NCI-H774 (cell line): Measurements from ENCODE around the gene NREP.

Experiments
- DNase-seq: peaks from one replicate; lab custom pipeline; 2025; lab: John Stamatoyannopoulos, UW

NREP gene

GRCh38 chr5:111697215-111697614 is 59.8 kb downstream of the NREP start:
- no peak for DNase-seq

GRCh38 chr5:111695991-111696390 is 61.0 kb downstream of the NREP start:
- no peak for DNase-seq

GRCh38 chr5:111694133-111694532 is 62.9 kb downstream of the NREP start:
- no peak for DNase-seq

DNA sequence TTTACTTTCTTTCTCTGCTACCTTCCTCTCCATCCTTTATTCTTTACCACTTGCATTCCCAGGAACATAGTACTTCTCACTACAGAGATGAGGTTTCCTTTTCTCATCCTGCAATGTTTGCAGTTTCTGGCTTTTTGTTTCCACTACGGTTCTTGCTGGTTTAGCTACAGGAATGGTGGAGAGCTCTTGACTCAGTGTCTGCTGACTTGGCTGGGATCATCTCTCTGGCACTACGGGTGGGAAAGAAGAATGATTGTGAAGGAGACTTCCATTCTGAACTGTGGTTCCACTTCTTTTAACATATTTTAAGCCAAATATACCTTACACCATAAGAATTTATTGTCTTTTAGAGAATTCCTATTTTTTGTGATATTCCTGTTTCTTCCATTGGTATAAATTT is 65.1 kb downstream of the NREP start:
- no peak for DNase-seq

- DNase-seq, result no peak
Observed at GRCh38 chr5:111691508-111691907, 65.5 kb downstream of the NREP start.

- no peak for DNase-seq
Observed at GRCh38 chr5:111689357-111689935, 67.5 kb downstream of the NREP start.

DNA sequence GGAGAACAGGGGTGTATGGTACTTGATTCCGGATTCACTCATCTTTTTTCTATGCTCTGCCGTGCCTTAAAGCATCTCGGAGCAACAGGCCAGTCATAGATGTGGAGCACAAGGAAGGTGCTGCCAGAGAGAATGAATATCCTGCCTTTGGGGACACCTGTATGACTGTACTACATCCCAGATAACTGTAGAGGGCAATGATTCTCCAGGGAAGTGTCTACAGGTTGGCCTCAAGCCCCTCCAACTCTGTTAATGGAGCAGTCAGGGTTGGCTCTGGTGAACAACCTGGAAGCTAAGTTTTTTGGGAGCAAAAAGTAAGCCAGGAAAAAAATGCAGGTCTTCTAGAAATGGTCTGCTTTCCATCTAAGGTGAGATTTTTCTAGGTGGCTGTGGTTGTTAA is 71.0 kb downstream of the NREP start:
- no peak for DNase-seq

DNA sequence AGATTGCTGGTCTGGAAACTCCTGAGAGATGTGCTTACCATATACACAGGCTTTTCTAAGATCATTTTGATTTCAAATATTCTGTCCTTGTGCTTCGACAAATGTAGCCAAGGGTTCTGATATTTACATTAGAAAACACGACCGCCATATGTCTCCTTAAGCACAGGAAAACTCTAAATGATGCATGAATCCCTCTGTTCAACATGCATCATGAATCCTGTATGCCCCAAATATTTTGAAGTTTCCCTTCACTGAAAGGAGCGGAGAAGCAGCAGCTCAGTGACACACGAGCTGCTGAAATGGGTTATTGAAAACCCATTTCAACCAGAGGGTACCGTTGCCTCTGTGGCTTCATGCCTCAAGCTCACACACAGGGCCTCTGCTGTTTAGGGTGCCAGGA is 74.4 kb downstream of the NREP start:
- DNase-seq, result no peak

- DNase-seq, result no peak
Observed at GRCh38 chr5:111682121-111682520, 74.9 kb downstream of the NREP start.

GRCh38 chr5:111681414-111682120 is 75.4 kb downstream of the NREP start:
- no peak for DNase-seq

GRCh38 chr5:111680737-111681413 is 76.1 kb downstream of the NREP start:
- peak; percentile 50 for DNase-seq

GRCh38 chr5:111679611-111680010 is 77.4 kb downstream of the NREP start:
- DNase-seq, result no peak
